ENCODE measurements around the gene SORCS2.

The SORCS2 gene

DNA sequence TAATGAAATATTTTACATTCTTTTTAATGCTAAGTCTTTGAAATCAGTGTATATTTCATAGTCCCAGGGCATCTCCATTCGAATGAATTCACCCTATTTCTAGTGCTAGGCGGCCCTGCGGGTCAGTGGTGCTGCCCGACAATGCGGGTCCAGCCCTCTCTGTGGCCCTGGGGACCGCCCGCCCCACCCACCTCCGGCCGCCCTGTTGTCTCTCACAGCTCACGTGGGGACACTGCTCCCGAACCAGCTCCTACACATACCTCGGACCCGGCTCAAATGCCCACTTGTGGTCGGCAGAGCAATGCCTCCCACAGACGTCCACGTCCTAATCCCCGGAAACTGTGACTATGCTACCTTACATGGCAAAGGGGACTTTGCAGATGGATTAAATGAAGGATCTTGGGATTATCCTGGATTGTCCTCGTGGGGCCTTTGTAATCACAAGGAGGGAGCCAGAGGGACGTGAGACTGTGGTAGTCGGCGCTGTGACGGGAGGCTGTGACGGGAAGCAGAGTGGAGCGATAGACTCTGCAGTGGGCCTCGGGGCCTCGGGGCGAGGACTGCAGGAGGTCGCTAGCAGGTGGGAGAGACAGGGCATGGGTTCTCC, 334.7 kb downstream of the SORCS2 start:
- no peak for DNase-seq (ENCODE audit: extremely low spot score)
- CTCF ChIA-PET = no interaction called here
- POLR2A ChIA-PET = no interaction called here
- TF ChIP-seq ELF4 (IDR thresholded peaks at IDR 0.05) (no peak), ZNF384 (IDR thresholded peaks at IDR 0.05) (no peak), SUZ12 (IDR thresholded peaks at IDR 0.05) (no peak)

GRCh38 chr4:7529368-7530080, 337.2 kb downstream of the SORCS2 start:
- CTCF ChIA-PET = no interaction called here
- POLR2A ChIA-PET = no interaction called here
- no peak for DNase-seq (ENCODE audit: extremely low spot score)
- TF ChIP-seq LEF1 (IDR thresholded peaks at IDR 0.05; ENCODE audit: borderline replicate concordance) (no peak), HDGF (IDR thresholded peaks at IDR 0.05; ENCODE audit: borderline replicate concordance) (no peak), SUZ12 (IDR thresholded peaks at IDR 0.05) (no peak), FOXM1 (IDR thresholded peaks at IDR 0.05; ENCODE audit: borderline replicate concordance) (no peak), L3MBTL2 (conservative IDR thresholded peaks at IDR 0.05) (no peak), ZNF384 (IDR thresholded peaks at IDR 0.05) (no peak), FOXK2 (IDR thresholded peaks at IDR 0.05) (no peak), NFRKB (IDR thresholded peaks at IDR 0.05) (no peak), FOXA1 (IDR thresholded peaks at IDR 0.05) (no peak), ARNT (IDR thresholded peaks at IDR 0.05) (no peak), TARDBP (IDR thresholded peaks at IDR 0.05) (no peak), CTBP1 (IDR thresholded peaks at IDR 0.05; ENCODE audit: borderline replicate concordance) (no peak), SP1 (IDR thresholded peaks at IDR 0.05) (no peak), ELF4 (IDR thresholded peaks at IDR 0.05) (no peak), BHLHE40 (IDR thresholded peaks at IDR 0.05; ENCODE audit: borderline replicate concordance) (no peak)
- TF ChIP-seq, protein P1, sequence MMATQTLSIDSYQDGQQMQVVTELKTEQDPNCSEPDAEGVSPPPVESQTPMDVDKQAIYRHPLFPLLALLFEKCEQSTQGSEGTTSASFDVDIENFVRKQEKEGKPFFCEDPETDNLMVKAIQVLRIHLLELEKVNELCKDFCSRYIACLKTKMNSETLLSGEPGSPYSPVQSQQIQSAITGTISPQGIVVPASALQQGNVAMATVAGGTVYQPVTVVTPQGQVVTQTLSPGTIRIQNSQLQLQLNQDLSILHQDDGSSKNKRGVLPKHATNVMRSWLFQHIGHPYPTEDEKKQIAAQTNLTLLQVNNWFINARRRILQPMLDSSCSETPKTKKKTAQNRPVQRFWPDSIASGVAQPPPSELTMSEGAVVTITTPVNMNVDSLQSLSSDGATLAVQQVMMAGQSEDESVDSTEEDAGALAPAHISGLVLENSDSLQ (IDR thresholded peaks at IDR 0.05) = no peak

DNA sequence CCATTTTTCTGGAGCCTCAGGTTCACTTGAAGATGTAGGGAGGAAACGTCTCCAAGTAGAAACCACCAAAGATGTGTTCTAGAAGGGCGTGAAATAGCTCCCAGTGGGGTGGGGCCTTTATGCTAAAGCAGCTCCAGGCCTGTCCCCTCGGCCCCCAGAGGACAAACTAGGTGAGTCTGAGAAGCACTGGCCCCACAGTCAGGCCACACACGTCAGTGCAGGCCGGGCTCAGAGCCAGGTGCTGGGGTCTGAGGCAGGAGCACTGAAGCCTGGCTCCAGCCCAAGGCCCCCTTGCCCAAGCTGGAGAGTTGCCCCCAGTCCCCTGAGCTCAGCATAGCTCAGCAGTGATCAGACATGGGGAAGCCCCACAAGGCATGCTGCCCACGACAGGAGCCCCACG, 337.7 kb downstream of the SORCS2 start:
- TF ChIP-seq FOXK2 (IDR thresholded peaks at IDR 0.05) (no peak), FOXA1 (IDR thresholded peaks at IDR 0.05) (no peak), L3MBTL2 (conservative IDR thresholded peaks at IDR 0.05) (no peak), BHLHE40 (IDR thresholded peaks at IDR 0.05; ENCODE audit: borderline replicate concordance) (no peak), ELF4 (IDR thresholded peaks at IDR 0.05) (no peak), FOXM1 (IDR thresholded peaks at IDR 0.05; ENCODE audit: borderline replicate concordance) (no peak), HDGF (IDR thresholded peaks at IDR 0.05; ENCODE audit: borderline replicate concordance) (no peak), NFRKB (IDR thresholded peaks at IDR 0.05) (no peak)
- TF ChIP-seq, protein P1 (IDR thresholded peaks at IDR 0.05) = no peak
- CTCF ChIA-PET = no interaction called here
- DNase-seq (ENCODE audit: extremely low spot score) = no peak

DNA sequence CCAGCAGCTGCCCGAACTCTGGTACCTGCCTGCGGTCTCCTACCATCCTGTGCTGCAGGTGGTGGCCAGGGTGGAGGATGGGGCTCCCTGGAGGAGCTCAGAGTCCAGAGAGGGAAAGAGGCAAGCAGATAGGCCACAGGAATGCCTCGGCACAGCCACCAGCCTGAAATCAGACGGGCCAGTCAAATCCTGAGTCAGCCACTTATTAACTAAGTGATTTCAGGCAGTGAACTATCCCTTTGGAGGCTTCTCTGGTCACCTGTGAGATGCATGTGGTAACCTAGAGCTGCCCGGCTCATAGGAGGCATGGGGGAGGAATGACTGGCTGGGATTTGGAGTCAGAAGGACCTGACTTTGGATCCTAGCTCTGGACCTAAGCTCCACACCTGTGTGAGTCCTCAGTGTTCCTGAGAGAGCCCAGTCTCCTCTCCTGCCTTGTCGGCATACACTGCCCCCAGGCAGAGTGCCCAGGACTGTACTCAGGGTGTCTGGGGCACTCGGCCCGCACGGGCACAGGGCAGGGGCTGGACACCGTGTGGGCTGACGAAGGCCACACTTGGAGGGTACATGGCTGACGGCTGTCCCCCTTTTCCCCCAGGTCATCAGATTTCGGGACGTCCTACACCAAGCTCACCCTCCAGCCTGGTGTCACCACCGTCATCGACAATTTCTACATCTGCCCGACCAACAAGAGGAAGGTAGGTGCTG, 338.7 kb downstream of the SORCS2 start:
- TF ChIP-seq CTBP1 (IDR thresholded peaks at IDR 0.05; ENCODE audit: borderline replicate concordance) (no peak), ELF4 (IDR thresholded peaks at IDR 0.05) (no peak), NFRKB (IDR thresholded peaks at IDR 0.05) (no peak), ZNF384 (IDR thresholded peaks at IDR 0.05) (no peak), SP1 (IDR thresholded peaks at IDR 0.05) (no peak), SUZ12 (IDR thresholded peaks at IDR 0.05) (no peak), L3MBTL2 (conservative IDR thresholded peaks at IDR 0.05) (no peak), LEF1 (IDR thresholded peaks at IDR 0.05; ENCODE audit: borderline replicate concordance) (no peak), FOXA1 (IDR thresholded peaks at IDR 0.05) (no peak), FOXK2 (IDR thresholded peaks at IDR 0.05) (no peak), FOXM1 (IDR thresholded peaks at IDR 0.05; ENCODE audit: borderline replicate concordance) (no peak), ARNT (IDR thresholded peaks at IDR 0.05) (no peak), BHLHE40 (IDR thresholded peaks at IDR 0.05; ENCODE audit: borderline replicate concordance) (no peak), HDGF (IDR thresholded peaks at IDR 0.05; ENCODE audit: borderline replicate concordance) (no peak), TARDBP (IDR thresholded peaks at IDR 0.05) (no peak)
- TF ChIP-seq, protein P1 (IDR thresholded peaks at IDR 0.05) = no peak
- ChIA-PET POLR2A (no interaction called here), CTCF (interaction anchor here (0.7 to 0.9 kb wide), 2 partner anchors 120 to 196 kb away, joined by 3 read pairs; no protein-coding TSS in a partner anchor)
- DNase-seq (ENCODE audit: extremely low spot score) = no peak

More for the DNA sequence above, 337.7 kb downstream of the SORCS2 start:
- POLR2A ChIA-PET = no interaction called here

DNA sequence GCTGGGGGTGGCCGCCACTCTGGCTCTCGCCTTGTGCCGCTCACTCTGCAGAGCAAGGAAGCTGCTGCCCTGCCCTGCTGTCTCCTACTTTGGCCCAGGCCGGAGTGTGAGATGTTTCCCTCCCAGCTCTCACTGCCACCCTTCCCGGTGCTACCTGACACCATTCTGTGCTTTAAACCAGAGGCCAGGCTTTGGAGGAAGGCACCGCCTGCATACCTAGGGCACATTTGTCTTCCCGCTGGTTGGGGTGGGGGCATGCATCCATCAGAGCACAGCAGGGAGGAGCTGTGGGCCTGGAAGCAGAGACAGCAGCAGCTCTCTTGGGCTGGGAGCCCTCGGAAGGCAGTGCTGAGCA, 339.3 kb downstream of the SORCS2 start:
- TF ChIP-seq L3MBTL2 (conservative IDR thresholded peaks at IDR 0.05) = no peak
- TF ChIP-seq CTBP1 (IDR thresholded peaks at IDR 0.05; ENCODE audit: borderline replicate concordance) = no peak
- TF ChIP-seq, protein P1 (IDR thresholded peaks at IDR 0.05) = no peak
- TF ChIP-seq ELF4 (IDR thresholded peaks at IDR 0.05) = no peak
- no peak for TF ChIP-seq TARDBP (IDR thresholded peaks at IDR 0.05)
- TF ChIP-seq ARNT (IDR thresholded peaks at IDR 0.05) = no peak
- no peak for TF ChIP-seq SUZ12 (IDR thresholded peaks at IDR 0.05)
- no peak for TF ChIP-seq ZNF384 (IDR thresholded peaks at IDR 0.05)
- TF ChIP-seq HDGF (IDR thresholded peaks at IDR 0.05; ENCODE audit: borderline replicate concordance) = no peak
- no peak for TF ChIP-seq NFRKB (IDR thresholded peaks at IDR 0.05)
- TF ChIP-seq FOXM1 (IDR thresholded peaks at IDR 0.05; ENCODE audit: borderline replicate concordance) = no peak
- no peak for TF ChIP-seq FOXK2 (IDR thresholded peaks at IDR 0.05)
- no peak for TF ChIP-seq LEF1 (IDR thresholded peaks at IDR 0.05; ENCODE audit: borderline replicate concordance)
- TF ChIP-seq BHLHE40 (IDR thresholded peaks at IDR 0.05; ENCODE audit: borderline replicate concordance) = no peak
- no peak for TF ChIP-seq FOXA1 (IDR thresholded peaks at IDR 0.05)
- no peak for TF ChIP-seq SP1 (IDR thresholded peaks at IDR 0.05)
- DNase-seq (ENCODE audit: extremely low spot score) = no peak
- ChIA-PET POLR2A (no interaction called here), CTCF (interaction anchor here (0.6 to 0.9 kb wide), 2 partner anchors 70 to 196 kb away, joined by 3 read pairs; no protein-coding TSS in a partner anchor)
